Common myeloid progenitor, CD34-positive (primary cell): ENCODE measurements around the gene QKI.

Experiments used
- CTCF ChIA-PET: fragments of 350-600 bp; sonication (Branson Sonifier 250); formaldehyde crosslinking; loops from one replicate; lab custom pipeline; 2021; ENCODE audit warnings: antibody characterized with exemption; lab: Charles Lee
- POLR2A ChIA-PET: fragments of 350-600 bp; sonication (Branson Sonifier 250); formaldehyde crosslinking; loops from one replicate; lab custom pipeline; 2021; ENCODE audit warnings: antibody characterized with exemption; lab: Charles Lee
- DNase-seq, 3 donors: peaks; one replicate each; pipeline versions ENCODE4 v3.0.0 to v3.0.0-alpha.2; 2013
- H3K27ac ChIP-seq, 2 experiments: 1 replicate in 1 of 2; 2 replicates in 1 of 2; pipeline ENCODE4 v1.7.0; 2013; ENCODE audit warnings: inconsistent platforms in 2 of 2, low read length in 2 of 2, mild to moderate bottlenecking in 2 of 2, low read depth in 1 of 2, moderate library complexity in 1 of 2; ENCODE audit not compliant: severe bottlenecking in 2 of 2, insufficient read depth in 1 of 2, poor library complexity in 1 of 2
- H3K27me3 ChIP-seq, 5 experiments: replicated peaks in 2 of 5; 1 replicate in 3 of 5; 2 replicates in 2 of 5; pipeline versions ENCODE4 v1.6.1 to v1.7.0; 2013; ENCODE audit warnings: low read length in 4 of 5, mild to moderate bottlenecking in 2 of 5, moderate library complexity in 2 of 5, inconsistent platforms in 1 of 5; ENCODE audit not compliant: insufficient read depth in 5 of 5, control insufficient read depth in 4 of 5
- H3K36me3 ChIP-seq, 4 experiments: 1 replicate in 2 of 4; 2 replicates in 2 of 4; pipeline versions ENCODE4 v1.6.1 to v1.7.0; 2013; ENCODE audit warnings: low read length in 3 of 4, control low read depth in 1 of 4, mild to moderate bottlenecking in 1 of 4; ENCODE audit not compliant: control insufficient read depth in 4 of 4, insufficient read depth in 4 of 4
- H3K4me1 ChIP-seq, 4 experiments: 1 replicate in 3 of 4; 2 replicates in 1 of 4; pipeline versions ENCODE4 v1.6.1 to v1.7.1; 2013; ENCODE audit warnings: low read length in 3 of 4, mild to moderate bottlenecking in 3 of 4, control low read depth in 1 of 4, inconsistent platforms in 1 of 4, moderate library complexity in 1 of 4; ENCODE audit not compliant: control insufficient read depth in 4 of 4, insufficient read depth in 4 of 4; ENCODE audit errors: control extremely low read depth in 1 of 4
- H3K4me3 ChIP-seq, 7 experiments: 1 replicate in 4 of 7; 2 replicates in 3 of 7; pipeline versions ENCODE4 v1.5.1 to v1.7.0; 2013; ENCODE audit warnings: mild to moderate bottlenecking in 7 of 7, low read length in 6 of 7, moderate library complexity in 6 of 7, inconsistent platforms in 2 of 7, low read depth in 2 of 7, control low read depth in 1 of 7; ENCODE audit not compliant: insufficient read depth in 4 of 7, control insufficient read depth in 1 of 7; ENCODE audit errors: extremely low read depth in 1 of 7
- H3K9me3 ChIP-seq, 5 experiments: 1 replicate in 4 of 5; 2 replicates in 1 of 5; pipeline versions ENCODE4 v1.6.1 to v1.7.1; 2013; ENCODE audit warnings: low read length in 4 of 5, mild to moderate bottlenecking in 2 of 5, inconsistent platforms in 1 of 5, low read depth in 1 of 5, moderate library complexity in 1 of 5; ENCODE audit not compliant: control insufficient read depth in 4 of 5, insufficient read depth in 2 of 5; ENCODE audit errors: control extremely low read depth in 1 of 5
- WGBS: methylation state at CpG from one replicate; pipeline ENCODE4 v1.1.5; 2013; ENCODE audit not compliant: insufficient coverage; 5-methylcytosine and 5-hydroxymethylcytosine counted together

QKI gene

DNA sequence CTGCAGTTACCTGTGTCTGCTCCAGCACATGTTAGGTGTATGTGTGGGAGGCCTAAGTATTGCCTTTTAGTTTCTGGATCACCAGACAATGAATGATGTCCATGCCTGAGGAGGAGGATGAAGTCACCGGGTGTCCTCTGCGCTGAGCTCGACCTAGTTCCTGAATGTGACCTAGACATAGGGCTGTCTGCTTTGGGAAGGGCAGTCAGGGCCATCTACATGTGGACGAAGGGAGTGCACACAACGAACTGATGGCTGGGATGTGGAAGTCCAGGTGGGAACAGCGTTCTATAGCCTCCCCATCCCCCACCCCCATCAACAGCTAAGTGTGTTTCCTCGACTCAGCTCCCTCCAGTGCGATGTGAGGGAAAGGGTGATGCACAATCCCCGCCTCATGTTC, 186.3 kb downstream of the QKI start:
- Histone ChIP-seq H3K36me3 (no peaks in the 10 kb centered on the region), H3K4me1 (no peaks in the 10 kb centered on the region), H3K27me3 (peaks cover 0 to 34% (median 7%) of the 10 kb centered on the region in 5 experiments), H3K4me3 (no peak overlapping the region), H3K27ac (no peak overlapping the region), H3K9me3 (peaks cover 2 to 14% (median 4%) of the 10 kb centered on the region in 5 experiments)
- WGBS: 98% methylated on average over 6 of the region's 9 CpGs
- ChIA-PET POLR2A (no interaction called here), CTCF (no interaction called here)
- DNase-seq: no peak

DNA sequence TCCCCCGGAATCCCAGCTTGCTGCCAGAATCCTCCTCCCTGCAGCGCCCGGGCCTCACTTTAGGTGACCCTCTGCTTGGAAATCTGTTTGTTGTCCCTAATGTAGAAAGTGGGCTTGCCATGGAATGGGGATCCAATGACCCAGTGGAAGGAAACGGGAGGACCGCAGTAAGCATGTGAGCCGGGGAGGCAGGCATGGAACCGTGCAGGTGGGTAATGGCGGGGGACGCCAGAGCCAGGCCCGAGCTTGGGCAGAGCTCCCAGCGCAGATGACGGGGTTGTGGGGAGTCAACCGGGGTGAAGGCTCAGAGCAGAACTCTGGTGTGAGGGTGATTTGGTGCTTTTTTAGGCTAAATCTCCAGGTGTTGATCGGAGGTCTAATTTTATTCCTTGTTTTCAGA, 188.3 kb downstream of the QKI start:
- no peaks in the 10 kb centered on the region for H3K36me3 ChIP-seq
- peaks cover 0 to 16% (median 11%) of the 10 kb centered on the region in 5 experiments for H3K9me3 ChIP-seq
- no peak for DNase-seq
- WGBS: 88% methylated on average over 8 of the region's 14 CpGs
- no peaks in the 10 kb centered on the region for H3K4me1 ChIP-seq
- no peak overlapping the region for H3K27ac ChIP-seq
- peaks cover 0 to 38% (median 7%) of the 10 kb centered on the region in 5 experiments for H3K27me3 ChIP-seq
- POLR2A ChIA-PET: no interaction called here
- no peak overlapping the region for H3K4me3 ChIP-seq
- CTCF ChIA-PET: no interaction called here

DNA sequence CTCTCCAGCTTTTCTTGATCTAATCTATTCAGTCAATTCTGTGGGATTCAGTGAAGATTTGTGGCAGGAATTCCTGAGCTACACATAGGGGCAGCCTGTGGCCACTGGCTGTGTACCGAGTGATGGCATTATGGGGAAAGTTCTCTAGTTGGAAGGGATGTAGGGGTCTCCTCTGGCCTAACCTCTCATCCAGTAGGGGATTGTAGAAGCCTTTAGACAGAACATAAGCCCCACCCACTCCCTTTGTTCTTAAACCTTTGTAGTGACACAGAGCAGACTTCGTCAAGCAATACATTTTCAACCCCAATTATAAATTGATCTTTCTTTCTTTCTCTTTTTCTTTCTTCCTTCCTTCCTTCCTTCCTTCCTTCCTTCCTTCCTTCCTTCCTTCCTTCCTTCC, 188.9 kb downstream of the QKI start:
- no peak overlapping the region for H3K4me3 ChIP-seq
- no peaks in the 10 kb centered on the region for H3K4me1 ChIP-seq
- H3K9me3 ChIP-seq: peaks cover 0 to 16% (median 11%) of the 10 kb centered on the region in 5 experiments
- H3K36me3 ChIP-seq: no peaks in the 10 kb centered on the region
- H3K27me3 ChIP-seq: peaks cover 0 to 43% (median 9%) of the 10 kb centered on the region in 5 experiments
- H3K27ac ChIP-seq: no peak overlapping the region
- POLR2A ChIA-PET: no interaction called here
- DNase-seq: no peak
- CTCF ChIA-PET: no interaction called here
- WGBS: 100% methylated on average over 1 of the region's 2 CpGs

DNA sequence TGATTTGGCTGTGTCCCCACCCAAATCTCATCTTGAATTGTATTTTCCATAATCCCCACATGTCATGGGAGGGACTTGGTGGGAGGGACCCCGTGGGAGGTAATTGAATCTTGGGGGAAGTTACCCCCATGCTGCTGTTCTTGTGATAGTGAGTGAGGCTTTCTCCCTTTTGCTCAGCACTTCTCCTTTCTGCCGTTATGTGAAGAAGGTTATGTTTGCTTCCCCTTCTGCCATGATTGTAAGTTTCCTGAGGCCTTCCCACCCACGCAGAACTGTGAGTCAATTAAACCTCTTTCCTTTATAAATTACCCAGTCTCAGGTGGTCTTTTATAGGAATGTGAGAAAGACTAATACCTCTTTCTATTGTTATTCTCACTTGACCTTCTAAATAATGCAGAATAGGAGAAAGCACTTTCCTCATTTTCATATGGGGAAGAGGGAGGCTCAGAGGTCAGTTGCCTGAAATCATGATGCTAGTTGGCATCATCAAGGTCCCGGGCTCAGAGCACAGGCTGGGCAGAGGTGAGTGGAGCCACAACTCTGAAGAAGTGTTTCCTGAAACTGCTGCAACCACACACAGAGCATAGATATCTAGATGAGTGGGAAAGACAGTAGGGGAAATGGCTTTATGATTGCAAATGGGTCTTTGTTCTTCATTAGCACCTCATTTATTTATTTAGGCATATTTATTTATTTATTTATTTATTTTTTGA, 191.0 kb downstream of the QKI start:
- H3K36me3 ChIP-seq: no peaks in the 10 kb centered on the region
- peak in 1 of 3 donors; percentile 1 for DNase-seq
- no peaks in the 10 kb centered on the region for H3K4me1 ChIP-seq
- ChIA-PET CTCF (no interaction called here), POLR2A (no interaction called here)
- peaks cover 0 to 38% (median 9%) of the 10 kb centered on the region in 5 experiments for H3K27me3 ChIP-seq
- 92% methylated on average over 1 of the region's 4 CpGs for WGBS
- H3K4me3 ChIP-seq: no peak overlapping the region
- no peak overlapping the region for H3K27ac ChIP-seq
- H3K9me3 ChIP-seq: peaks cover 0 to 16% (median 11%) of the 10 kb centered on the region in 5 experiments

DNA sequence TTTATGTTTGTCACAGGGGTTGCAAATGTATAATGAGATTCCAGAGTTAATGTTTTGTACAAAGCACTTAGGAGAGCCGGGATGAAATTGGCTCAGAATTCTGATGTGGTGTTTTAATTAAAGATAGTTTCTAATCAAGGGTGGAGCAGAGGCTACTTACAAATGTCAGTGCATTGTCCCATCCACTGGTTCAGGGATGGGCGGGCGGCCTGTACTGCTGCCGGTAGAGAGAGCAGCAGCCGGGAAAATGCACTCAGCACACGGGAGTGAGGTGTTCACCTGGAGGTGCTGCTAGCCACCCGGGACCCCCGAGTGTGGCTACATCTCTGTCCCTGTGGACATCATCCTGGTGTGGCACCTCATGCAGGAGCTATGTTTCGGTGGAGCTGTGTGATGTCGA, 193.3 kb downstream of the QKI start:
- Histone ChIP-seq H3K36me3 (no peaks in the 10 kb centered on the region), H3K9me3 (peaks cover 0 to 16% (median 11%) of the 10 kb centered on the region in 5 experiments), H3K4me1 (no peaks in the 10 kb centered on the region), H3K27ac (no peak overlapping the region), H3K27me3 (peaks cover 0 to 25% (median 9%) of the 10 kb centered on the region in 5 experiments), H3K4me3 (no peak overlapping the region)
- no peak for DNase-seq
- 91% methylated on average over 9 of the region's 10 CpGs for WGBS
- ChIA-PET CTCF (no interaction called here), POLR2A (no interaction called here)

DNA sequence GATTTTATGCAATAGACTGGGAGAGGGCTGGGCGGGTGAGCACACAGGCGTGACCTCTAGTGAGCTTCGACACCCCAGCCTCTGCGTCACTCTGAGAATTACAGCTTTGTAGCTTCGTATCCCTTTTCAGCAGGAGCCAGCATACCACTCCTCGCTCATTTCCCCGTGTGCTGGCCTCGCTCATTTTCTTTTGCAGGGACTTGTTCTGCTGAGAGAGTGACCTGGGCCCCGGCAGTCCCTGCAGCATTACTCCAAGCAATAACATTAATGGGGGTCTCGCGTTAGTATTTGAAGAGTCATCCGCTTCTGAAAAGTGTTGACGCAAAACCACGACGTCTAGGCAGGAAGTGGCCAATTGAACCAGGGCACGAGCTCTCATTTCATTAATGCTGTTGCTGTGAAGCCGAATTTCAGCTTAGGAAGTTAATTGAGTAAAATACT, 193.7 kb downstream of the QKI start:
- no peaks in the 10 kb centered on the region for H3K36me3 ChIP-seq
- DNase-seq: peak in 1 of 3 donors; percentile 23
- CTCF ChIA-PET: no interaction called here
- peaks cover 0 to 16% (median 11%) of the 10 kb centered on the region in 5 experiments for H3K9me3 ChIP-seq
- H3K4me3 ChIP-seq: no peak overlapping the region
- H3K27me3 ChIP-seq: peaks cover 0 to 21% (median 9%) of the 10 kb centered on the region in 5 experiments
- POLR2A ChIA-PET: no interaction called here
- H3K4me1 ChIP-seq: no peaks in the 10 kb centered on the region
- WGBS: 51% methylated on average over 15 of the region's 17 CpGs
- H3K27ac ChIP-seq: no peak overlapping the region

DNA sequence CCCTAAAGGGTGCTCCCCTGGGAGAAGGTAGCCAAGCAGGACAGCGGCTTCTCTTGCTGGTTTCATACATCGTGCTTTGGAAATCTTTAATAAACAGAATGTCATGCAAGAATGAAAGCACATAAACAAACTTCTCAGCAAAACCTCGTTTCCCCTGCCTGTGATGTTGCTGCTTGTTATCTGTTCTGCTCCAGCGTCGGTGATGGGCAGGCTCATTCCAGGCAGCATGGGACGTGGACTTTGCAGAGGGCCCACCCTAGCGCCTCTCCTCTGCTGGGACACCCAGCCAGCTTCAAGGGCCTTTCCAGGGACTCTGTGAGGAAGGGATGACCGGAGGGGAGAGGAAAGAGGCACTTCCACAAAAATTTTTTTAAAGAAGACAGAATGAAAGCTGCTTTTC, 197.7 kb downstream of the QKI start:
- WGBS: 94% methylated on average over 7 of the region's 8 CpGs
- H3K36me3 ChIP-seq: no peaks in the 10 kb centered on the region
- H3K27me3 ChIP-seq: peaks cover 0 to 19% (median 3%) of the 10 kb centered on the region in 5 experiments
- CTCF ChIA-PET: no interaction called here
- no peak for DNase-seq
- no peak overlapping the region for H3K27ac ChIP-seq
- H3K9me3 ChIP-seq: peaks cover 0 to 1% (median 0%) of the 10 kb centered on the region in 5 experiments
- no peak overlapping the region for H3K4me3 ChIP-seq
- POLR2A ChIA-PET: no interaction called here
- no peaks in the 10 kb centered on the region for H3K4me1 ChIP-seq
